BLaER1 (cell line): ENCODE data around the gene RHBDD2.
"Not testable (repeated sequence)": the region's sequence is repeated elsewhere in the genome, so short reads cannot be mapped to it uniquely, and the experiment has no call there.

Experiments
- H3K27ac ChIP-seq: shearing (Covaris generic); formaldehyde crosslinking; 2 replicates; pipeline ENCODE4 v1.8.1; 2022
- H3K27me3 ChIP-seq: shearing (Covaris generic); formaldehyde crosslinking; 2 replicates; pipeline ENCODE4 v1.8.1; 2022
- H3K36me3 ChIP-seq: shearing (Covaris generic); formaldehyde crosslinking; 2 replicates; pipeline ENCODE4 v1.8.1; 2022
- H3K4me1 ChIP-seq: shearing (Covaris generic); formaldehyde crosslinking; 2 replicates; pipeline ENCODE4 v1.8.1; 2022
- H3K4me2 ChIP-seq: shearing (Covaris generic); formaldehyde crosslinking; 2 replicates; pipeline ENCODE4 v1.8.1; 2022
- H3K4me3 ChIP-seq: shearing (Covaris generic); formaldehyde crosslinking; 2 replicates; pipeline ENCODE4 v1.8.1; 2022
- H3K9ac ChIP-seq: shearing (Covaris generic); formaldehyde crosslinking; 2 replicates; pipeline ENCODE4 v1.8.1; 2022
- H3K9me3 ChIP-seq: shearing (Covaris generic); formaldehyde crosslinking; 2 replicates; pipeline ENCODE4 v1.8.1; 2022
- H4K20me1 ChIP-seq: shearing (Covaris generic); formaldehyde crosslinking; 2 replicates; pipeline ENCODE4 v1.8.1; 2022
- Cebpa-rat ChIP-seq: shearing (Covaris generic); IDR thresholded peaks from 2 replicates; pipeline ENCODE4 v1.8.1; 2022

Gene RHBDD2

GRCh38 chr7:75888464-75889222 is 9.8 kb downstream of the RHBDD2 start:
- peaks cover 16% of the 10 kb centered on the region for H3K4me1 ChIP-seq
- no peaks in the 10 kb centered on the region for H4K20me1 ChIP-seq
- no peaks in the 10 kb centered on the region for H3K9me3 ChIP-seq
- H3K27me3 ChIP-seq, result no peaks in the 10 kb centered on the region
- no peak overlapping the region for H3K9ac ChIP-seq
- peaks cover 59% of the 10 kb centered on the region for H3K36me3 ChIP-seq
- H3K27ac ChIP-seq, result no peak overlapping the region
- no peak overlapping the region for H3K4me3 ChIP-seq
- H3K4me2 ChIP-seq, result no peak overlapping the region
- no peak for TF ChIP-seq Cebpa-rat

GRCh38 chr7:75889223-75889825 is 10.5 kb downstream of the RHBDD2 start:
- no peak for TF ChIP-seq Cebpa-rat
- H3K27ac ChIP-seq, result no peak overlapping the region
- no peak overlapping the region for H3K4me3 ChIP-seq
- no peaks in the 10 kb centered on the region for H3K9me3 ChIP-seq
- no peaks in the 10 kb centered on the region for H3K27me3 ChIP-seq
- peaks cover 52% of the 10 kb centered on the region for H3K36me3 ChIP-seq
- peaks cover 11% of the 10 kb centered on the region for H3K4me1 ChIP-seq
- no peak overlapping the region for H3K4me2 ChIP-seq
- H4K20me1 ChIP-seq, result no peaks in the 10 kb centered on the region
- H3K9ac ChIP-seq, result no peak overlapping the region

GRCh38 chr7:75889826-75890225 is 11.0 kb downstream of the RHBDD2 start:
- Histone ChIP-seq H3K36me3 (peaks cover 47% of the 10 kb centered on the region), H3K4me1 (peaks cover 6% of the 10 kb centered on the region), H3K9ac (no peak overlapping the region), H3K27ac (no peak overlapping the region), H3K4me2 (no peak overlapping the region), H3K27me3 (no peaks in the 10 kb centered on the region), H4K20me1 (no peaks in the 10 kb centered on the region), H3K4me3 (no peak overlapping the region), H3K9me3 (no peaks in the 10 kb centered on the region)
- TF ChIP-seq Cebpa-rat, result no peak

- not testable (repeated sequence) for H3K27me3 ChIP-seq, H3K4me1 ChIP-seq, H3K4me3 ChIP-seq, H3K9me3 ChIP-seq, H4K20me1 ChIP-seq, H3K4me2 ChIP-seq, H3K27ac ChIP-seq, H3K9ac ChIP-seq
- H3K36me3 ChIP-seq, result peaks cover 33% of the 10 kb centered on the region
Observed at GRCh38 chr7:75891237-75891636, 12.4 kb downstream of the RHBDD2 start.

GRCh38 chr7:75891815-75892411 is 13.1 kb downstream of the RHBDD2 start:
- H3K9me3 ChIP-seq, result no peaks in the 10 kb centered on the region
- peaks cover 26% of the 10 kb centered on the region for H3K36me3 ChIP-seq
- no peak overlapping the region for H3K4me2 ChIP-seq
- H3K9ac ChIP-seq, result no peak overlapping the region
- H3K4me1 ChIP-seq, result no peaks in the 10 kb centered on the region
- H3K27me3 ChIP-seq, result no peaks in the 10 kb centered on the region
- no peak overlapping the region for H3K4me3 ChIP-seq
- H4K20me1 ChIP-seq, result no peaks in the 10 kb centered on the region
- H3K27ac ChIP-seq, result no peak overlapping the region
- no peak for TF ChIP-seq Cebpa-rat

GRCh38 chr7:75892634-75893272 is 13.9 kb downstream of the RHBDD2 start:
- H3K4me3 ChIP-seq, result no peak overlapping the region
- no peaks in the 10 kb centered on the region for H3K27me3 ChIP-seq
- H3K4me1 ChIP-seq, result no peaks in the 10 kb centered on the region
- H3K27ac ChIP-seq, result no peak overlapping the region
- no peaks in the 10 kb centered on the region for H4K20me1 ChIP-seq
- no peaks in the 10 kb centered on the region for H3K9me3 ChIP-seq
- TF ChIP-seq Cebpa-rat, result no peak
- H3K36me3 ChIP-seq, result peaks cover 20% of the 10 kb centered on the region
- no peak overlapping the region for H3K9ac ChIP-seq
- H3K4me2 ChIP-seq, result no peak overlapping the region

- Histone ChIP-seq H3K9me3 (no peaks in the 10 kb centered on the region), H3K36me3 (no peaks in the 10 kb centered on the region), H3K27ac (no peak overlapping the region), H3K4me3 (no peak overlapping the region), H3K4me1 (no peaks in the 10 kb centered on the region), H3K27me3 (no peaks in the 10 kb centered on the region), H4K20me1 (no peaks in the 10 kb centered on the region), H3K4me2 (no peak overlapping the region), H3K9ac (no peak overlapping the region)
- TF ChIP-seq Cebpa-rat, result no peak
Observed at GRCh38 chr7:75896803-75897327, 18.0 kb downstream of the RHBDD2 start.

GRCh38 chr7:75900617-75901315 is 21.9 kb downstream of the RHBDD2 start:
- Histone ChIP-seq H3K36me3 (no peaks in the 10 kb centered on the region), H3K9me3 (no peaks in the 10 kb centered on the region), H3K4me2 (no peak overlapping the region), H3K4me1 (peaks cover 17% of the 10 kb centered on the region), H3K27me3 (no peaks in the 10 kb centered on the region), H3K4me3 (no peak overlapping the region), H4K20me1 (no peaks in the 10 kb centered on the region), H3K27ac (no peak overlapping the region), H3K9ac (no peak overlapping the region)
- TF ChIP-seq Cebpa-rat, result no peak

GRCh38 chr7:75905785-75906604 is 27.2 kb downstream of the RHBDD2 start:
- Histone ChIP-seq H3K27me3 (no peaks in the 10 kb centered on the region), H4K20me1 (no peaks in the 10 kb centered on the region), H3K9ac (peak overlapping the region; percentile 27; the same call in 1 of the 2 replicates), H3K4me1 (peaks cover 25% of the 10 kb centered on the region), H3K4me2 (peak overlapping the region; percentile 59), H3K36me3 (no peaks in the 10 kb centered on the region), H3K9me3 (no peaks in the 10 kb centered on the region), H3K4me3 (no peak overlapping the region), H3K27ac (0 out of 2 replicates have a peak overlapping the region, but pooled peaks have one; percentile 38)
- TF ChIP-seq Cebpa-rat, result peak; percentile 97
